ENCODE results near the gene ADRA2B.

DNA sequence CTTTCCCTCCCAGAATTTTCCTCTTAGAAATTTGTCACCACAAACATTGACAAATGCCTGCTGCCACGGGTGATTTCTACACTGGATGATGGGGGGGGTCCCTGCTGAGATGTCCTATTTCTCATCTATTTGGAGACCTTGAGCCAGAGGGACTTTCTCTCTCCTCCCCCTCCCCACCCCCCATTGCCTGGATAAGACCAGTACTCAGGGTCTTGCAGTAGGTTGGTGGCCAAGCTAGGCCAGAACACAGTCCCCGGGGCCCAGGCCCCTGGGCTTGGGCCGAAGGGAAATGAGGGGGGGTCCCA lies 29.4 kb upstream of the ADRA2B start:
- TF ChIP-seq CTCF (IDR thresholded peaks at IDR 0.05): no peak
- TF ChIP-seq POLR2AphosphoS5 (IDR thresholded peaks at IDR 0.05): no peak
- TF ChIP-seq EP300 (IDR thresholded peaks at IDR 0.05): no peak

All from esophagus muscularis mucosa (tissue), 4 donors.